Measurements from ENCODE around the gene SPACA1.

Gene SPACA1

GRCh38 chr6:88013015-88013414 lies 34.6 kb upstream of the SPACA1 start:
- TF ChIP-seq CTCF (IDR thresholded peaks at IDR 0.05; ENCODE audit: low read length, missing control alignments), result no peak
- no peak overlapping the region for H3K4me3 ChIP-seq (replicated peaks; ENCODE audit: low read depth, low read length)
- no peak for DNase-seq (ENCODE audit: low read depth)

GRCh38 chr6:88013554-88013953 lies 34.1 kb upstream of the SPACA1 start:
- TF ChIP-seq CTCF (IDR thresholded peaks at IDR 0.05; ENCODE audit: low read length, missing control alignments), result no peak
- DNase-seq (ENCODE audit: low read depth), result no peak
- no peak overlapping the region for H3K4me3 ChIP-seq (replicated peaks; ENCODE audit: low read depth, low read length)

- no peak for TF ChIP-seq CTCF (IDR thresholded peaks at IDR 0.05; ENCODE audit: low read length, missing control alignments)
- no peak for DNase-seq (ENCODE audit: low read depth)
- no peak overlapping the region for H3K4me3 ChIP-seq (replicated peaks; ENCODE audit: low read depth, low read length)
Measured at GRCh38 chr6:88020439-88020838, 27.2 kb upstream of the SPACA1 start.

GRCh38 chr6:88024696-88025095 lies 22.9 kb upstream of the SPACA1 start:
- no peak overlapping the region for H3K4me3 ChIP-seq (replicated peaks; ENCODE audit: low read depth, low read length)
- no peak for TF ChIP-seq CTCF (IDR thresholded peaks at IDR 0.05; ENCODE audit: low read length, missing control alignments)
- DNase-seq (ENCODE audit: low read depth), result no peak

- DNase-seq (ENCODE audit: low read depth), result no peak
- TF ChIP-seq CTCF (IDR thresholded peaks at IDR 0.05; ENCODE audit: low read length, missing control alignments), result no peak
- H3K4me3 ChIP-seq (replicated peaks; ENCODE audit: low read depth, low read length), result no peak overlapping the region
Measured at GRCh38 chr6:88031550-88031949, 16.1 kb upstream of the SPACA1 start.

- H3K4me3 ChIP-seq (replicated peaks; ENCODE audit: low read depth, low read length), result no peak overlapping the region
- DNase-seq (ENCODE audit: low read depth), result no peak
- no peak for TF ChIP-seq CTCF (IDR thresholded peaks at IDR 0.05; ENCODE audit: low read length, missing control alignments)
Measured at GRCh38 chr6:88044530-88044929, 3.1 kb upstream of the SPACA1 start.

GRCh38 chr6:88045521-88046136 lies 2.0 kb upstream of the SPACA1 start:
- DNase-seq (ENCODE audit: low read depth), result no peak
- no peak overlapping the region for H3K4me3 ChIP-seq (replicated peaks; ENCODE audit: low read depth, low read length)
- TF ChIP-seq CTCF (IDR thresholded peaks at IDR 0.05; ENCODE audit: low read length, missing control alignments), result no peak

All from fibroblast of pulmonary artery (primary cell).